H9 (cell line): ENCODE data around the gene FBLN7. TPM values are rescaled to one million over a fixed set of nuclear protein-coding genes. Genes with fewer than 3 reads are reported as not detected.

Experiments used
- DNase-seq: peaks from one replicate; pipeline ENCODE4 v3.0.0-alpha.2; 2017
- H2AFZ ChIP-seq: one replicate; pipeline ENCODE4 v1.6.1; 2013; ENCODE audit warnings: mild to moderate bottlenecking, low read length, control low read depth, moderate library complexity
- H2AK5ac ChIP-seq: 2 replicates; pipeline ENCODE4 v1.6.1; 2013; ENCODE audit warnings: low read length, control low read depth, mixed read lengths; ENCODE audit not compliant: insufficient read length
- H2BK120ac ChIP-seq: one replicate; pipeline ENCODE4 v1.6.1; 2013; ENCODE audit warnings: low read depth, mild to moderate bottlenecking, low read length, control low read depth, inconsistent platforms; ENCODE audit not compliant: poor library complexity, severe bottlenecking
- H2BK12ac ChIP-seq: 2 replicates; pipeline ENCODE4 v1.6.1; 2013; ENCODE audit warnings: low read length, control low read depth, mixed read lengths, low read depth; ENCODE audit not compliant: insufficient read length
- H2BK15ac ChIP-seq: 2 replicates; pipeline ENCODE4 v1.6.1; 2013; ENCODE audit warnings: low read depth, low read length, control low read depth
- H2BK20ac ChIP-seq: one replicate; pipeline ENCODE4 v1.6.1; 2013; ENCODE audit warnings: low read depth, mild to moderate bottlenecking, low read length, control low read depth, inconsistent platforms; ENCODE audit not compliant: poor library complexity, severe bottlenecking
- H2BK5ac ChIP-seq: 2 replicates; pipeline ENCODE4 v1.6.1; 2013; ENCODE audit warnings: low read length, control low read depth, mixed read lengths; ENCODE audit not compliant: insufficient read length
- H3K14ac ChIP-seq: 2 replicates; pipeline ENCODE4 v1.6.1; 2013; ENCODE audit warnings: low read length, control low read depth; ENCODE audit not compliant: insufficient read depth
- H3K18ac ChIP-seq: 2 replicates; pipeline ENCODE4 v1.6.1; 2013; ENCODE audit warnings: low read depth, mild to moderate bottlenecking, mixed read lengths, low read length, control low read depth; ENCODE audit not compliant: insufficient read length
- H3K23ac ChIP-seq: 2 replicates; pipeline ENCODE4 v1.6.1; 2013; ENCODE audit warnings: low read length, control low read depth, mixed read lengths, low read depth; ENCODE audit not compliant: insufficient read length
- H3K23me2 ChIP-seq: 2 replicates; pipeline ENCODE4 v1.6.1; 2013; ENCODE audit warnings: low read depth, mild to moderate bottlenecking, mixed read lengths, low read length, control low read depth; ENCODE audit not compliant: insufficient read length, poor library complexity, severe bottlenecking
- H3K27ac ChIP-seq: 2 replicates; pipeline ENCODE4 v1.5.1; 2013; ENCODE audit warnings: low read length, control low read depth, mixed read lengths, low read depth; ENCODE audit not compliant: insufficient read length
- H3K27me3 ChIP-seq: 2 replicates; pipeline ENCODE4 v1.6.1; 2013; ENCODE audit warnings: low read length, control low read depth, inconsistent platforms; ENCODE audit not compliant: insufficient read depth
- H3K4ac ChIP-seq: 2 replicates; pipeline ENCODE4 v1.6.1; 2013; ENCODE audit warnings: low read depth, mild to moderate bottlenecking, control low read depth, inconsistent platforms, low read length, moderate library complexity
- H3K4me1 ChIP-seq: 2 replicates; pipeline ENCODE4 v1.6.1; 2013; ENCODE audit warnings: low read length, control low read depth, inconsistent platforms; ENCODE audit not compliant: insufficient read depth
- H3K4me2 ChIP-seq: 2 replicates; pipeline ENCODE4 v1.6.1; 2013; ENCODE audit warnings: low read length, control low read depth, mixed read lengths; ENCODE audit not compliant: insufficient read length, insufficient read depth
- H3K56ac ChIP-seq: 2 replicates; pipeline ENCODE4 v1.6.1; 2013; ENCODE audit warnings: low read depth, mild to moderate bottlenecking, mixed read lengths, low read length, control low read depth; ENCODE audit not compliant: insufficient read length
- H3K79me1 ChIP-seq: 2 replicates; pipeline ENCODE4 v1.6.1; 2013; ENCODE audit warnings: low read depth, mild to moderate bottlenecking, moderate library complexity, low read length, control low read depth, inconsistent platforms; ENCODE audit not compliant: insufficient read depth, poor library complexity, severe bottlenecking
- H3K79me2 ChIP-seq: 2 replicates; pipeline ENCODE4 v1.6.1; 2013; ENCODE audit warnings: low read length, control low read depth, inconsistent platforms; ENCODE audit not compliant: insufficient read depth
- H3K9ac ChIP-seq: 2 replicates; pipeline ENCODE4 v1.6.1; 2013; ENCODE audit warnings: low read length, control low read depth, mixed read lengths; ENCODE audit not compliant: insufficient read length; ENCODE audit errors: extremely low read depth
- H3K9me3 ChIP-seq: one replicate; pipeline ENCODE4 v1.6.1; 2013; ENCODE audit warnings: low read depth, low read length, inconsistent platforms; ENCODE audit not compliant: control insufficient read depth
- H3T11ph ChIP-seq: one replicate; pipeline ENCODE4 v1.6.1; 2013; ENCODE audit warnings: mild to moderate bottlenecking, low read length, control low read depth, inconsistent platforms
- H4K20me1 ChIP-seq: one replicate; pipeline ENCODE4 v1.6.1; 2013; ENCODE audit not compliant: control insufficient read depth, insufficient read length, insufficient read depth
- H4K5ac ChIP-seq: 2 replicates; pipeline ENCODE4 v1.6.1; 2013; ENCODE audit warnings: low read depth, mild to moderate bottlenecking, mixed read lengths, low read length, control low read depth; ENCODE audit not compliant: insufficient read length
- H4K8ac ChIP-seq: replicated peaks from 2 replicates; pipeline ENCODE4 v1.6.1; 2013; ENCODE audit warnings: low read length, control low read depth, mixed read lengths, low read depth; ENCODE audit not compliant: insufficient read length
- H4K91ac ChIP-seq: 2 replicates; pipeline ENCODE4 v1.6.1; 2013; ENCODE audit warnings: low read depth, mild to moderate bottlenecking, moderate library complexity, mixed read lengths, low read length, control low read depth; ENCODE audit not compliant: insufficient read length
- H3K27ac Mint-ChIP-seq, 3 experiments: 2 replicates in 2 of 3; 3 replicates in 1 of 3; pipeline ENCODE4 v1.8.0; 2020 to 2021; ENCODE audit warnings: mixed read lengths in 3 of 3, mild to moderate bottlenecking in 1 of 3, moderate library complexity in 1 of 3
- H3K27me3 Mint-ChIP-seq: 2 replicates; pipeline ENCODE4 v1.8.0; 2021; ENCODE audit warnings: low read depth, mild to moderate bottlenecking, moderate library complexity, mixed read lengths
- H3K36me3 Mint-ChIP-seq, 3 experiments: 2 replicates in 2 of 3; 3 replicates in 1 of 3; pipeline ENCODE4 v1.8.0; 2020 to 2021; ENCODE audit warnings: low read depth in 3 of 3, mixed read lengths in 3 of 3; ENCODE audit not compliant: insufficient read depth in 1 of 3
- H3K4me1 Mint-ChIP-seq, 2 experiments: 2 replicates each; pipeline ENCODE4 v1.8.0; 2020; ENCODE audit warnings: mixed read lengths in 2 of 2
- H3K4me3 Mint-ChIP-seq, 2 experiments: 2 replicates in 1 of 2; 3 replicates in 1 of 2; pipeline ENCODE4 v1.8.0; 2020 to 2021; ENCODE audit warnings: mild to moderate bottlenecking in 2 of 2, mixed read lengths in 2 of 2, moderate library complexity in 1 of 2
- H3K9me3 Mint-ChIP-seq, 2 experiments: 2 replicates in 1 of 2; 3 replicates in 1 of 2; pipeline ENCODE4 v1.8.0; 2020; ENCODE audit warnings: mild to moderate bottlenecking in 2 of 2, mixed read lengths in 2 of 2, moderate library complexity in 1 of 2
- WGBS: extraction: QIAGEN DNeasy Blood & Tissue Kit; methylation state at CpG from one replicate; pipeline ENCODE4 v1.1.7; 2013; ENCODE audit warnings: missing lambda C conversion rate, low lambda C conversion rate, mixed read lengths; ENCODE audit not compliant: insufficient read length; ENCODE audit errors: extremely low coverage; 5-methylcytosine and 5-hydroxymethylcytosine counted together
- total RNA-seq: library from RNA; stranded (reverse); gene quantifications from 2 replicates; pipeline ENCODE4 v1.2.1, GENCODE V29; 2021
- TF ChIP-seq, protein P1 (sequence below): fragments of 200-600 bp; sonication (generic); conservative IDR thresholded peaks from 3 replicates; pipeline ENCODE4 v1.8.0; 2021; ENCODE audit warnings: antibody characterized with exemption, mild to moderate bottlenecking

The FBLN7 gene
- total RNA-seq, 1 experiment from 2014 or later, result 1.3 TPM

- H3K4me3 Mint-ChIP-seq, result no peak overlapping the region
- Histone ChIP-seq H3K27ac (no peak overlapping the region), H4K20me1 (no peaks in the 10 kb centered on the region), H3K79me1 (no peaks in the 10 kb centered on the region), H2BK120ac (no peak overlapping the region), H3K18ac (no peak overlapping the region), H2BK12ac (no peak overlapping the region), H3K4me1 (peaks cover 3% of the 10 kb centered on the region; the same call in 1 of the 2 replicates), H3K23me2 (no peaks in the 10 kb centered on the region), H3K56ac (no peak overlapping the region), H3T11ph (no peak overlapping the region), H2BK20ac (no peak overlapping the region), H3K9me3 (no peaks in the 10 kb centered on the region), H2BK5ac (no peak overlapping the region), H3K4ac (no peak overlapping the region), H4K91ac (no peak overlapping the region), H2AK5ac (no peak overlapping the region), H3K9ac (no peak overlapping the region), H3K79me2 (no peaks in the 10 kb centered on the region), H3K14ac (no peak overlapping the region), H3K4me2 (no peak overlapping the region), H4K8ac (no peak overlapping the region), H2AFZ (no peak overlapping the region), H4K5ac (no peak overlapping the region), H3K27me3 (no peaks in the 10 kb centered on the region), H3K23ac (no peak overlapping the region), H2BK15ac (no peak overlapping the region)
- H3K4me1 Mint-ChIP-seq, result peaks cover 21 to 24% of the 10 kb centered on the region in 2 experiments
- H3K27ac Mint-ChIP-seq, result no peak overlapping the region
- H3K27me3 Mint-ChIP-seq, result no peaks in the 10 kb centered on the region; the same call in 1 of the 2 replicates
- no peaks in the 10 kb centered on the region; a peak in 1 of 7 replicates for H3K36me3 Mint-ChIP-seq
- H3K9me3 Mint-ChIP-seq, result no peaks in the 10 kb centered on the region
- TF ChIP-seq, protein P1, sequence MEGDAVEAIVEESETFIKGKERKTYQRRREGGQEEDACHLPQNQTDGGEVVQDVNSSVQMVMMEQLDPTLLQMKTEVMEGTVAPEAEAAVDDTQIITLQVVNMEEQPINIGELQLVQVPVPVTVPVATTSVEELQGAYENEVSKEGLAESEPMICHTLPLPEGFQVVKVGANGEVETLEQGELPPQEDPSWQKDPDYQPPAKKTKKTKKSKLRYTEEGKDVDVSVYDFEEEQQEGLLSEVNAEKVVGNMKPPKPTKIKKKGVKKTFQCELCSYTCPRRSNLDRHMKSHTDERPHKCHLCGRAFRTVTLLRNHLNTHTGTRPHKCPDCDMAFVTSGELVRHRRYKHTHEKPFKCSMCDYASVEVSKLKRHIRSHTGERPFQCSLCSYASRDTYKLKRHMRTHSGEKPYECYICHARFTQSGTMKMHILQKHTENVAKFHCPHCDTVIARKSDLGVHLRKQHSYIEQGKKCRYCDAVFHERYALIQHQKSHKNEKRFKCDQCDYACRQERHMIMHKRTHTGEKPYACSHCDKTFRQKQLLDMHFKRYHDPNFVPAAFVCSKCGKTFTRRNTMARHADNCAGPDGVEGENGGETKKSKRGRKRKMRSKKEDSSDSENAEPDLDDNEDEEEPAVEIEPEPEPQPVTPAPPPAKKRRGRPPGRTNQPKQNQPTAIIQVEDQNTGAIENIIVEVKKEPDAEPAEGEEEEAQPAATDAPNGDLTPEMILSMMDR, result no peak
- DNase-seq, result no peak
- no CpG with 5 or more reads among the region's 12 CpGs for WGBS
Observed at GRCh38 chr2:112153179-112153490, 14.9 kb downstream of the FBLN7 start.
